ENCODE data around the gene UMODL1.

UMODL1 gene

DNA sequence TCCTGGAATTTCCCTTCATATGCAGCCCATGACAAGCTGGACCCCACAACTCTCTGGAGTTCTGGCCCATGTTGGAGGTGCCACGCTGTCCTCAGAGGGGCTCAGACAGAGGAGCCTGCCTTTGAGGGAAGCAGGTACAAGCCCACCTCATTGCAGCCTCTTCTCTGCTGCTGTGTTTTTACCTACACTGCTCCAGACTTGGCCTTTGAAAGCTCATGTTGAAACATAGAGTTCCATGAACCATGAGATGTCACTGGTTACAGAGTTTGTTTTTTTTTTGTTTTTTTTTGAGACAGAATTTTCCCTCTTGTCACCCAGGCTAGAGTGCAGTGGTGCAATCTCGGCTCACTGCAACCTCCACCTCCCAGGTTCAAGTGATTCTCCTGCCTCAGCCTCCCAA is 38.9 kb upstream of the UMODL1 start:
- DNase-seq (ENCODE audit: low read depth) = no peak
- H3K4me3 ChIP-seq (ENCODE audit: low read depth, low read length) = no peak overlapping the region
- TF ChIP-seq, protein P1, sequence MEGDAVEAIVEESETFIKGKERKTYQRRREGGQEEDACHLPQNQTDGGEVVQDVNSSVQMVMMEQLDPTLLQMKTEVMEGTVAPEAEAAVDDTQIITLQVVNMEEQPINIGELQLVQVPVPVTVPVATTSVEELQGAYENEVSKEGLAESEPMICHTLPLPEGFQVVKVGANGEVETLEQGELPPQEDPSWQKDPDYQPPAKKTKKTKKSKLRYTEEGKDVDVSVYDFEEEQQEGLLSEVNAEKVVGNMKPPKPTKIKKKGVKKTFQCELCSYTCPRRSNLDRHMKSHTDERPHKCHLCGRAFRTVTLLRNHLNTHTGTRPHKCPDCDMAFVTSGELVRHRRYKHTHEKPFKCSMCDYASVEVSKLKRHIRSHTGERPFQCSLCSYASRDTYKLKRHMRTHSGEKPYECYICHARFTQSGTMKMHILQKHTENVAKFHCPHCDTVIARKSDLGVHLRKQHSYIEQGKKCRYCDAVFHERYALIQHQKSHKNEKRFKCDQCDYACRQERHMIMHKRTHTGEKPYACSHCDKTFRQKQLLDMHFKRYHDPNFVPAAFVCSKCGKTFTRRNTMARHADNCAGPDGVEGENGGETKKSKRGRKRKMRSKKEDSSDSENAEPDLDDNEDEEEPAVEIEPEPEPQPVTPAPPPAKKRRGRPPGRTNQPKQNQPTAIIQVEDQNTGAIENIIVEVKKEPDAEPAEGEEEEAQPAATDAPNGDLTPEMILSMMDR (conservative IDR thresholded peaks at IDR 0.05; ENCODE audit: low read depth, low read length) = no peak

DNA sequence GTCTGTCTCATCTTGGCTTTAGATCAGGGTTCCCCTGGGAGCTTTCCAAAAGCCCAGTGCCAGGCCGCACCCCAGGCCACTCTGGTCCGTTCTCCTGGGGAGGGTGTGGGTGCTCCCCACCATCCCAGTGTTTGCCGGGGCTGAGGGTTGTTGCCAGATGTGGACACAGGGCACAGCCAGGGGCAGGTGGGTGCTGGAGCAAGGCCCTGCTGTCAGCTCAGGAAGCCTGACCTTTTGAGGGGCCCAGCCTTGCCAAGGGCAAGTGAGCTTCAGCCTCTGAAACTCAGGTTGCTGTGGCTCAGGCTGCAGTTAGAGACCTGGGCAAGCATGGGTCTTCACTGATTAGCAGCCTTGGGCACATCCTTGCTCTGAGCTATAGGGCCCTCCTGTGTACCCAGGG is 38.1 kb upstream of the UMODL1 start:
- no peak overlapping the region for H3K4me3 ChIP-seq (ENCODE audit: low read depth, low read length)
- TF ChIP-seq, protein P1 (conservative IDR thresholded peaks at IDR 0.05; ENCODE audit: low read depth, low read length) = no peak
- no peak for DNase-seq (ENCODE audit: low read depth)

DNA sequence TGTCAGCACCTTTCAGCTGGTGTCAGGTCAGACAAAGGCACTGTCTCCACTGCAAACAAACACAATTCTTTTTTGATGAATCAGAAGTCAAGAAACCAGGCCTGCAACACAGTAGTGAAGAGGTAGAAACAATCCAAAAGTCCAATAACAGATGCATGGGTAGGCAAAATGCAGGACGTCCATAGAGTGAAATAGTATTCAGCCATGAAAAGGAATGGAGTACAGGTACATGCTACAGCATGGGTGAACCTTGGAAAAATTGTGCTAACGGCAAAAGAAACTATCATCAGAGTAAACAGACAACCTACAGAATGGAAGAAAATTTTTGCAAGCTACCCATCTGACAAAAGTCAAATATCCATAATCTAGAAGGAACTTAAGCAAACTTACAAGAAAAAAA is 34.8 kb upstream of the UMODL1 start:
- TF ChIP-seq, protein P1 (conservative IDR thresholded peaks at IDR 0.05; ENCODE audit: low read depth, low read length) = no peak
- DNase-seq (ENCODE audit: low read depth) = no peak

DNA sequence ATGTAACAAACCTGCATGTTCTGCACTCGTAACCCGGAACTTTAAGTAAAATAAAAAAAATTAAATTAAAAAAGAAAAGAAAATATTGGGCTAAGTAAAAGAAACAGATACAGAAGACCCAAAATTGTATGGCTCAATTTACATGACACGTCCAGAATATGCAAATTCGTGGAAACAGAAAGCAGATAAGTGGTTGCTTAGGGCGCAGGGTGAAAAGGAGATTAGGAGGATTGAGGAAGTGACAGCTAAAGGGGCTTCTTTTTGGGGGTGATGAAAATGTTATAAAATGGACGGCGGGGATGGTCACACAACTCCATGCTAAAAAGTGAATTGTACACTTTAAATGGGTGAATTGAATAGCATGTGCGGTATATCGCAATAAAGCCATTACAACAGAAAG is 33.6 kb upstream of the UMODL1 start:
- H3K4me3 ChIP-seq (ENCODE audit: low read depth, low read length) = no peak overlapping the region
- TF ChIP-seq, protein P1 (conservative IDR thresholded peaks at IDR 0.05; ENCODE audit: low read depth, low read length) = no peak
- no peak for DNase-seq (ENCODE audit: low read depth)

More for the DNA sequence above, 34.8 kb upstream of the UMODL1 start:
- no peak overlapping the region for H3K4me3 ChIP-seq (ENCODE audit: low read depth, low read length)

DNA sequence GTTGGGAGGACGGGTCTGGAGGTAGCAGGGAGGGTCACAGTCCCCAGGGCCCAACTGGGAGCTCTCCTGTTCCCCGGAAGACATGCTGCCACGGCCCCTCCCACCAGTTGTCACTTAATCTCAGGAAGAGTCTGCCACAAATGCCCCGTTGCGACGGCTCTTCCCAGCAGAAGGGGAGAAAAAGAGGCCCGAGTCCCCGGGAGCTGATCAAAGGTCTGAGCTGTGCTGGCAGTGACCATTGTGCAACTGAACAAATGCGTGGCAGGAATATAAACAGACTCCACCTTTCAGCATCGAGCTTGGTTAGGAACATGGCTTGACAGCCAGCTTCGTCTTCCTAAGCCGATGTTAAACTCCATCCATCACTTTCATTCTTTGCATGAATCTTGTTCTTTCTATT is 33.2 kb upstream of the UMODL1 start:
- DNase-seq (ENCODE audit: low read depth) = no peak
- H3K4me3 ChIP-seq (ENCODE audit: low read depth, low read length) = no peak overlapping the region
- TF ChIP-seq, protein P1 (conservative IDR thresholded peaks at IDR 0.05; ENCODE audit: low read depth, low read length) = no peak

DNA sequence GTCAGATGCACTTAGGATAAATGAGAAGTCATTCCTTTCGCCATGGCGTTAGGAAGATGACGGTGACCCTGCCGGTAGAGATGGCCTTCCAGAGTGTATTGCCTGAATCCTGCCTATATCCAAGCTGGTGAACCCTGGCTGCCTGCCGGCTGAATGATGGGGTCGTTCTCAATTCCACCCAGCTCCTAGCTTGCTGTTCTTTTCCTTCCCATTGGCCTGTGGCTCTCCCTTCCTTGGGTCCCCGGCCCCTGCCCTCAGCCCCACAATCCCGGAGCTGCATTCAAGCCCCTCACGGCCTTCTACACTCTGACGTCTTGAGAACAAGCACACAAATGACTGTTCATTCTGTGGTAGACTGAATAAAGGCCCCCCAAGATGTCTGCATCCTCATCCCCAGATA is 32.7 kb upstream of the UMODL1 start:
- TF ChIP-seq, protein P1 (conservative IDR thresholded peaks at IDR 0.05; ENCODE audit: low read depth, low read length) = no peak
- no peak overlapping the region for H3K4me3 ChIP-seq (ENCODE audit: low read depth, low read length)
- DNase-seq (ENCODE audit: low read depth) = no peak

DNA sequence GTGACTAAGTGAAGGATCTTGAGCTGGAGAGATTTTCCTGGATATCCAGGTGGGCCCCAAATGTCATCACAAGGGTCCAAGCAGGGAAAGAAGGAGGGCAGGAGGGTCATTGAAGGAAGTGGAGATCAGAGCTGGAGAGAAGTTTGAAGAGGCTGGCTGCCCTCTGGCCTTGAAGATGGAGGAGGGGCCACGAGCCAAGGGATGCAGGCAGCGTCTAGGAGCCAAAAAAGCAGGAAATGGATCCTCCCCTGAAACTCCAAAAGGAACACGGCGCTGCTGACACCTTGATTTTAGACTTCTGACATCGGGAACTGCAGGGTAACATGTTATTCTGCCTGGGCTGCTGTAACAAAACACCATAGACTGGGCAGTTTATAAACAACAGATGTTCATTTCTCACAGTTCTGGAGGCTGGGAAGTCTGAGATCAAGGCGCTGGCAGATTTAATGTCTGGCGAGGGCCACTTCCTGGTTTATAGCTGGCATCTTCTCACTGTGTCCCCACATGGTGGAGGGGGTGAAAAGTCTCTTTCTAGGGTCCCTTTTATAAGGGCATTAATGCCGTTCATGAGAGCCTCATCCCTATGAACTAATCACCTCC is 32.2 kb upstream of the UMODL1 start:
- DNase-seq (ENCODE audit: low read depth) = peak; percentile 61
- TF ChIP-seq, protein P1 (conservative IDR thresholded peaks at IDR 0.05; ENCODE audit: low read depth, low read length) = no peak
- no peak overlapping the region for H3K4me3 ChIP-seq (ENCODE audit: low read depth, low read length)
